Sigmoid colon (tissue), 4 donors: ENCODE results near the gene MMS19.

Experiments used
- CTCF ChIP-seq, 4 experiments: fragments of 450-650 bp in 3 of 4; fragments of 200-600 bp in 1 of 4; IDR thresholded peaks; one replicate each; pipeline ENCODE4 v1.5.1; 2016 to 2019; ENCODE audit warnings: antibody characterized with exemption in 4 of 4, mild to moderate bottlenecking in 3 of 4, moderate library complexity in 2 of 4
- EP300 ChIP-seq, 4 donors: sonication (generic); formaldehyde crosslinking; IDR thresholded peaks; one replicate each; pipeline ENCODE4 v1.6.1; 2017; ENCODE audit warnings: antibody characterized with exemption in 4 of 4
- POLR2A ChIP-seq, 2 donors: fragments of 450-650 bp; IDR thresholded peaks; one replicate each; pipeline ENCODE4 v1.6.1; 2016; ENCODE audit warnings: antibody characterized with exemption in 2 of 2, mild to moderate bottlenecking in 2 of 2, moderate library complexity in 2 of 2
- POLR2AphosphoS5 ChIP-seq, 4 donors: sonication (generic); formaldehyde crosslinking; IDR thresholded peaks; one replicate each; pipeline ENCODE4 v1.6.1; 2017; ENCODE audit warnings: antibody characterized with exemption in 4 of 4

GRCh38 chr10:97543025-97543546 is 44.9 kb upstream of the MMS19 start:
- TF ChIP-seq CTCF (IDR thresholded peaks at IDR 0.05) (no peak), POLR2A (IDR thresholded peaks at IDR 0.05) (no peak), EP300 (IDR thresholded peaks at IDR 0.05) (no peak), POLR2AphosphoS5 (IDR thresholded peaks at IDR 0.05) (peak; percentile 39 to 82 (median 59))
